ENCODE results near the gene OR2K2. TPM values are rescaled to one million over a fixed set of nuclear protein-coding genes. Genes with fewer than 3 reads are reported as not detected.

Gene OR2K2
- polyA plus RNA-seq, 2 of the 4 experiments (the other 2 are of a cell fraction) = not detected

DNA sequence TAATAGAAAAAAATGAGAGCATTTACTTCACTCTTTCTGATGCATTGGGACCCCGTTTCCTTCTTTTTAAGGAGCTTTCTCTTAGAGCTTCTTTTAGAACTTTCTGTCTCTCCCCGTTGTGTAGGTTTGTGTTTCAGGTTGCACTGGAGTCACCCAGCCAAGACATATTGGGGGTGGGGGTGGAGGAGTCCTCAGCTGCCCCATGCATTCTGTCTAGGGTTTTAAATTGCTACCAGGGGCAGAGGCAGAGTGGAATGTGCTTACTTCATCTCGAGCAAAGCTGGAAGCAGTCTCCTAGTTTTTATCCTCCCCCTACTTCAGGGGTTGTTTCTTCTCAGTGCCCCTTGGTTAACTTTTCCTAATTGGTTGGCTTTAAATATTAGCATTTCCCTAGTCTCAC, 9.4 kb downstream of the OR2K2 start:
- CTCF ChIA-PET = interaction anchor here (1.4 kb wide), 1 partner anchor 56 kb away, joined by 3 read pairs; no protein-coding TSS in a partner anchor
- WGBS (ENCODE audit: missing lambda C conversion rate) = 9% methylated on average over 3 of the region's 3 CpGs
- POLR2A ChIA-PET = no interaction called here

DNA sequence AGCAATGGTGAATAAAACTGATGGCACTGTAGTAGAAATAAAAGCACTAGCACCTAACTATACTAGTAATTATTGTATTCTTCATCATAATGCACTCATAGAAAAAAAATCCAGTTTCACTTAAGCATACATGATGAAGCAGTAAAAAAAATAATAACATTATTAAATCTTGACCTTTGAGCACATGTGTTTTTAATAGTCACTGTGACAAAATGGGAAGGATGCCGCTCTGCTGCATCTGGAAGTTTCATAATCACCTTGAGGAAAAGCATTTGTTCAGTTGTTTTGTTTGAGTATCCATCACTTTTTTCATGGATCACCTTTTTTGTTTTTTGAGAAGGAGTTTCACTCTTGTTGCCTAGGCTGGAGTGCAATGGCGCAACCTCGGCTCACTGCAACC, 13.2 kb downstream of the OR2K2 start:
- ChIA-PET CTCF (interaction anchor here (1.7 kb wide), 1 partner anchor 10 kb away, joined by 5 read pairs; no protein-coding TSS in a partner anchor), POLR2A (no interaction called here)
- H3K9me3 ChIP-seq = no peaks in the 10 kb centered on the region
- DNase-seq (ENCODE audit: low read depth in 1 of 2, low spot score in 1 of 2) (no peak), ATAC-seq (no peak), FAIRE-seq (no peak)
- WGBS (ENCODE audit: missing lambda C conversion rate) = 67% methylated on average over 3 of the region's 3 CpGs
- no peak overlapping the region for H3K4me2 ChIP-seq
- TF ChIP-seq NPAS2 (CRISPR knock-in tag; IDR thresholded peaks at IDR 0.05; ENCODE audit: borderline replicate concordance) = no peak
- TF ChIP-seq HOXB5 (CRISPR knock-in tag; IDR thresholded peaks at IDR 0.05) = no peak
- no peak for TF ChIP-seq HOXA7 (CRISPR knock-in tag; IDR thresholded peaks at IDR 0.05)
- H3K27ac ChIP-seq = no peak overlapping the region
- no peaks in the 10 kb centered on the region for H3K4me1 ChIP-seq
- no peak overlapping the region for H3K4me3 ChIP-seq

More for the DNA sequence above, 9.4 kb downstream of the OR2K2 start:
- DNase-seq (ENCODE audit: low read depth in 1 of 2, low spot score in 1 of 2) (no peak), FAIRE-seq (no peak), ATAC-seq (no peak)
- TF ChIP-seq, protein P1, sequence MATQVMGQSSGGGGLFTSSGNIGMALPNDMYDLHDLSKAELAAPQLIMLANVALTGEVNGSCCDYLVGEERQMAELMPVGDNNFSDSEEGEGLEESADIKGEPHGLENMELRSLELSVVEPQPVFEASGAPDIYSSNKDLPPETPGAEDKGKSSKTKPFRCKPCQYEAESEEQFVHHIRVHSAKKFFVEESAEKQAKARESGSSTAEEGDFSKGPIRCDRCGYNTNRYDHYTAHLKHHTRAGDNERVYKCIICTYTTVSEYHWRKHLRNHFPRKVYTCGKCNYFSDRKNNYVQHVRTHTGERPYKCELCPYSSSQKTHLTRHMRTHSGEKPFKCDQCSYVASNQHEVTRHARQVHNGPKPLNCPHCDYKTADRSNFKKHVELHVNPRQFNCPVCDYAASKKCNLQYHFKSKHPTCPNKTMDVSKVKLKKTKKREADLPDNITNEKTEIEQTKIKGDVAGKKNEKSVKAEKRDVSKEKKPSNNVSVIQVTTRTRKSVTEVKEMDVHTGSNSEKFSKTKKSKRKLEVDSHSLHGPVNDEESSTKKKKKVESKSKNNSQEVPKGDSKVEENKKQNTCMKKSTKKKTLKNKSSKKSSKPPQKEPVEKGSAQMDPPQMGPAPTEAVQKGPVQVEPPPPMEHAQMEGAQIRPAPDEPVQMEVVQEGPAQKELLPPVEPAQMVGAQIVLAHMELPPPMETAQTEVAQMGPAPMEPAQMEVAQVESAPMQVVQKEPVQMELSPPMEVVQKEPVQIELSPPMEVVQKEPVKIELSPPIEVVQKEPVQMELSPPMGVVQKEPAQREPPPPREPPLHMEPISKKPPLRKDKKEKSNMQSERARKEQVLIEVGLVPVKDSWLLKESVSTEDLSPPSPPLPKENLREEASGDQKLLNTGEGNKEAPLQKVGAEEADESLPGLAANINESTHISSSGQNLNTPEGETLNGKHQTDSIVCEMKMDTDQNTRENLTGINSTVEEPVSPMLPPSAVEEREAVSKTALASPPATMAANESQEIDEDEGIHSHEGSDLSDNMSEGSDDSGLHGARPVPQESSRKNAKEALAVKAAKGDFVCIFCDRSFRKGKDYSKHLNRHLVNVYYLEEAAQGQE (IDR thresholded peaks at IDR 0.05) = no peak
- TF ChIP-seq, protein P2, sequence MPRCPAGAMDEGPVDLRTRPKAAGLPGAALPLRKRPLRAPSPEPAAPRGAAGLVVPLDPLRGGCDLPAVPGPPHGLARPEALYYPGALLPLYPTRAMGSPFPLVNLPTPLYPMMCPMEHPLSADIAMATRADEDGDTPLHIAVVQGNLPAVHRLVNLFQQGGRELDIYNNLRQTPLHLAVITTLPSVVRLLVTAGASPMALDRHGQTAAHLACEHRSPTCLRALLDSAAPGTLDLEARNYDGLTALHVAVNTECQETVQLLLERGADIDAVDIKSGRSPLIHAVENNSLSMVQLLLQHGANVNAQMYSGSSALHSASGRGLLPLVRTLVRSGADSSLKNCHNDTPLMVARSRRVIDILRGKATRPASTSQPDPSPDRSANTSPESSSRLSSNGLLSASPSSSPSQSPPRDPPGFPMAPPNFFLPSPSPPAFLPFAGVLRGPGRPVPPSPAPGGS (IDR thresholded peaks at IDR 0.05) = no peak
- TF ChIP-seq HOXB5 (CRISPR knock-in tag; IDR thresholded peaks at IDR 0.05) (no peak), PHF8 (IDR thresholded peaks at IDR 0.05; ENCODE audit: borderline replicate concordance, low read depth) (no peak), NPAS2 (CRISPR knock-in tag; IDR thresholded peaks at IDR 0.05; ENCODE audit: borderline replicate concordance) (no peak), NFE2L2 (conservative IDR thresholded peaks at IDR 0.05; ENCODE audit: low read length) (no peak), MYC (IDR thresholded peaks at IDR 0.05; ENCODE audit: borderline replicate concordance, low read length) (no peak), HOXB13 (CRISPR knock-in tag; IDR thresholded peaks at IDR 0.05; ENCODE audit: low read depth) (no peak), TFCP2L1 (CRISPR knock-in tag; IDR thresholded peaks at IDR 0.05) (no peak), JUN (IDR thresholded peaks at IDR 0.05) (no peak), RAD21 (conservative IDR thresholded peaks at IDR 0.05 in 1 of 2, IDR thresholded peaks at IDR 0.05 in 1 of 2) (no peak), ZSCAN20 (CRISPR knock-in tag; IDR thresholded peaks at IDR 0.05) (no peak), EHF (CRISPR knock-in tag; IDR thresholded peaks at IDR 0.05) (no peak), HOXA7 (CRISPR knock-in tag; IDR thresholded peaks at IDR 0.05) (no peak), RCOR1 (IDR thresholded peaks at IDR 0.05; ENCODE audit: low read depth, low read length) (no peak)
- TF ChIP-seq, protein P3, sequence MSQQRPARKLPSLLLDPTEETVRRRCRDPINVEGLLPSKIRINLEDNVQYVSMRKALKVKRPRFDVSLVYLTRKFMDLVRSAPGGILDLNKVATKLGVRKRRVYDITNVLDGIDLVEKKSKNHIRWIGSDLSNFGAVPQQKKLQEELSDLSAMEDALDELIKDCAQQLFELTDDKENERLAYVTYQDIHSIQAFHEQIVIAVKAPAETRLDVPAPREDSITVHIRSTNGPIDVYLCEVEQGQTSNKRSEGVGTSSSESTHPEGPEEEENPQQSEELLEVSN (IDR thresholded peaks at IDR 0.05; ENCODE audit: borderline replicate concordance, low read depth) = no peak
- TF ChIP-seq, protein P4, sequence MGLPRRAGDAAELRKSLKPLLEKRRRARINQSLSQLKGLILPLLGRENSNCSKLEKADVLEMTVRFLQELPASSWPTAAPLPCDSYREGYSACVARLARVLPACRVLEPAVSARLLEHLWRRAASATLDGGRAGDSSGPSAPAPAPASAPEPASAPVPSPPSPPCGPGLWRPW (IDR thresholded peaks at IDR 0.05) = no peak
- TF ChIP-seq, protein P5, sequence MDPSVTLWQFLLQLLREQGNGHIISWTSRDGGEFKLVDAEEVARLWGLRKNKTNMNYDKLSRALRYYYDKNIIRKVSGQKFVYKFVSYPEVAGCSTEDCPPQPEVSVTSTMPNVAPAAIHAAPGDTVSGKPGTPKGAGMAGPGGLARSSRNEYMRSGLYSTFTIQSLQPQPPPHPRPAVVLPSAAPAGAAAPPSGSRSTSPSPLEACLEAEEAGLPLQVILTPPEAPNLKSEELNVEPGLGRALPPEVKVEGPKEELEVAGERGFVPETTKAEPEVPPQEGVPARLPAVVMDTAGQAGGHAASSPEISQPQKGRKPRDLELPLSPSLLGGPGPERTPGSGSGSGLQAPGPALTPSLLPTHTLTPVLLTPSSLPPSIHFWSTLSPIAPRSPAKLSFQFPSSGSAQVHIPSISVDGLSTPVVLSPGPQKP (IDR thresholded peaks at IDR 0.05; ENCODE audit: low read depth, low read length) = no peak
- Histone ChIP-seq H3K27ac (no peak overlapping the region), H3K4me2 (no peak overlapping the region), H3K9me3 (no peaks in the 10 kb centered on the region; the same call in 2 of the 3 replicates), H3K4me3 (no peak overlapping the region), H3K4me1 (no peaks in the 10 kb centered on the region)
